ENCODE results near the gene CLASP2.

Gene CLASP2

DNA sequence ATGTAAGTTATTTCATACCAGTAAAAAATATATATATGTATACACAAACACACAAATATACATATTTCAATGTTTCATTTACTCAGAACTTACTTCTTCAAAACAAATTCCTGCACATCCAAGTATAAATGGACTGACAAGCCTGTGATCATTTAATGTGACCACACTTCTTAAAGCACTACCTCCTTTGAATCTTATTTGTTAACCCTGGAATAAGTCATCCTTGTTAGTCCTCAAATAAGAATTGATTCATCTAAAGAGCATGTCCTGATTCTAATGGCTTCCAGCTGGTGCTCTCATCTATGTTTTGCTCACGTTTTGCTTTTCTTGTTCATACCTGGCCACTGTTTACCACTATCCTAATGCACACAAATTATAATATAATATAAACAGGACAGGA, 173.9 kb downstream of the CLASP2 start:
- Histone ChIP-seq H4K20me1 (ENCODE audit: insufficient read depth, low read length) (no peaks in the 10 kb centered on the region), H3K4me1 (ENCODE audit: insufficient read depth, low read length) (no peaks in the 10 kb centered on the region), H3K27me3 (ENCODE audit: insufficient read depth, low read length, poor library complexity) (no peaks in the 10 kb centered on the region), H3K9ac (ENCODE audit: low read depth, low read length) (no peak overlapping the region), H3K9me3 (ENCODE audit: insufficient read depth, low read length, severe bottlenecking) (peaks cover 7% of the 10 kb centered on the region), H3K36me3 (ENCODE audit: insufficient read depth, low read length) (peaks cover 30% of the 10 kb centered on the region), H3K27ac (ENCODE audit: low read length) (no peak overlapping the region), H3K79me2 (ENCODE audit: insufficient read depth, low read length) (no peaks in the 10 kb centered on the region), H2AFZ (ENCODE audit: low read depth, low read length) (no peak overlapping the region), H3K4me2 (ENCODE audit: insufficient read depth, low read length) (no peak overlapping the region), H3K4me3 (ENCODE audit: low read depth in 1 of 2, low read length in 2 of 2) (no peak overlapping the region)
- no peak for ATAC-seq (ENCODE audit: insufficient read depth, low read depth)
- DNase-seq = no peak
- no peak for TF ChIP-seq EZH2 (IDR thresholded peaks at IDR 0.05; ENCODE audit: borderline replicate concordance, low read depth, low read length, severe bottlenecking)
- TF ChIP-seq, protein P1, sequence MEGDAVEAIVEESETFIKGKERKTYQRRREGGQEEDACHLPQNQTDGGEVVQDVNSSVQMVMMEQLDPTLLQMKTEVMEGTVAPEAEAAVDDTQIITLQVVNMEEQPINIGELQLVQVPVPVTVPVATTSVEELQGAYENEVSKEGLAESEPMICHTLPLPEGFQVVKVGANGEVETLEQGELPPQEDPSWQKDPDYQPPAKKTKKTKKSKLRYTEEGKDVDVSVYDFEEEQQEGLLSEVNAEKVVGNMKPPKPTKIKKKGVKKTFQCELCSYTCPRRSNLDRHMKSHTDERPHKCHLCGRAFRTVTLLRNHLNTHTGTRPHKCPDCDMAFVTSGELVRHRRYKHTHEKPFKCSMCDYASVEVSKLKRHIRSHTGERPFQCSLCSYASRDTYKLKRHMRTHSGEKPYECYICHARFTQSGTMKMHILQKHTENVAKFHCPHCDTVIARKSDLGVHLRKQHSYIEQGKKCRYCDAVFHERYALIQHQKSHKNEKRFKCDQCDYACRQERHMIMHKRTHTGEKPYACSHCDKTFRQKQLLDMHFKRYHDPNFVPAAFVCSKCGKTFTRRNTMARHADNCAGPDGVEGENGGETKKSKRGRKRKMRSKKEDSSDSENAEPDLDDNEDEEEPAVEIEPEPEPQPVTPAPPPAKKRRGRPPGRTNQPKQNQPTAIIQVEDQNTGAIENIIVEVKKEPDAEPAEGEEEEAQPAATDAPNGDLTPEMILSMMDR (IDR thresholded peaks at IDR 0.05; ENCODE audit: borderline replicate concordance, extremely low read depth, low read length, poor library complexity, severe bottlenecking) = no peak

GRCh38 chr3:33543601-33544000, 174.5 kb downstream of the CLASP2 start:
- Histone ChIP-seq H3K9ac (ENCODE audit: low read depth, low read length) (no peak overlapping the region), H3K9me3 (ENCODE audit: insufficient read depth, low read length, severe bottlenecking) (peaks cover 3% of the 10 kb centered on the region), H3K4me1 (ENCODE audit: insufficient read depth, low read length) (no peaks in the 10 kb centered on the region), H3K27ac (ENCODE audit: low read length) (no peak overlapping the region), H3K4me2 (ENCODE audit: insufficient read depth, low read length) (no peak overlapping the region), H3K4me3 (ENCODE audit: low read depth in 1 of 2, low read length in 2 of 2) (no peak overlapping the region), H3K36me3 (ENCODE audit: insufficient read depth, low read length) (peaks cover 25% of the 10 kb centered on the region), H3K27me3 (ENCODE audit: insufficient read depth, low read length, poor library complexity) (no peaks in the 10 kb centered on the region), H2AFZ (ENCODE audit: low read depth, low read length) (no peak overlapping the region), H3K79me2 (ENCODE audit: insufficient read depth, low read length) (no peaks in the 10 kb centered on the region), H4K20me1 (ENCODE audit: insufficient read depth, low read length) (no peaks in the 10 kb centered on the region)
- ATAC-seq (ENCODE audit: insufficient read depth, low read depth) (no peak), DNase-seq (no peak)
- TF ChIP-seq, protein P1 (IDR thresholded peaks at IDR 0.05; ENCODE audit: borderline replicate concordance, extremely low read depth, low read length, poor library complexity, severe bottlenecking) = no peak
- TF ChIP-seq EZH2 (IDR thresholded peaks at IDR 0.05; ENCODE audit: borderline replicate concordance, low read depth, low read length, severe bottlenecking) = no peak

DNA sequence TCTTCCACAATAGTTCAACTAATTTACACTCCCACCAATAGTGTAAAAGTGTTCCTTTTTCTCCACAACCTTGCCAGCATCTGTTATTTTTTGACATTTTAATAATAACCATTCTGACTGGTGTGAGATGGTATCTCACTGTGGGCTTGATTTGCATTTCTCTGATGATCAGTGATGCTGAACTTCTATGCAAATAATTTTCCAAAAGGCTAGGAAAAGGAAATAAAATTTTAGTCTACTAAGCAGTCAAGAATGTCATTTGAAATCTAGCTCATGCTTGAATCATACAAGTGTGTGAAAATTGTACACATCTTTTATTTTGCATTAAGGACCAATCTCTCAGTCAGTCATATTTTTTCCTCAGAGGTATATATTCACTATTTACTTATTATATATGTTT, 176.1 kb downstream of the CLASP2 start:
- no peak for TF ChIP-seq EZH2 (IDR thresholded peaks at IDR 0.05; ENCODE audit: borderline replicate concordance, low read depth, low read length, severe bottlenecking)
- TF ChIP-seq, protein P1 (IDR thresholded peaks at IDR 0.05; ENCODE audit: borderline replicate concordance, extremely low read depth, low read length, poor library complexity, severe bottlenecking) = no peak
- Histone ChIP-seq H3K4me3 (ENCODE audit: low read depth in 1 of 2, low read length in 2 of 2) (no peak overlapping the region), H3K4me2 (ENCODE audit: insufficient read depth, low read length) (no peak overlapping the region), H3K4me1 (ENCODE audit: insufficient read depth, low read length) (no peaks in the 10 kb centered on the region), H3K9me3 (ENCODE audit: insufficient read depth, low read length, severe bottlenecking) (no peaks in the 10 kb centered on the region), H3K9ac (ENCODE audit: low read depth, low read length) (no peak overlapping the region), H3K27me3 (ENCODE audit: insufficient read depth, low read length, poor library complexity) (no peaks in the 10 kb centered on the region), H4K20me1 (ENCODE audit: insufficient read depth, low read length) (no peaks in the 10 kb centered on the region), H2AFZ (ENCODE audit: low read depth, low read length) (no peak overlapping the region), H3K36me3 (ENCODE audit: insufficient read depth, low read length) (peaks cover 27% of the 10 kb centered on the region), H3K79me2 (ENCODE audit: insufficient read depth, low read length) (no peaks in the 10 kb centered on the region), H3K27ac (ENCODE audit: low read length) (no peak overlapping the region)
- ATAC-seq (ENCODE audit: insufficient read depth, low read depth) (no peak), DNase-seq (no peak)

Data from DND-41 (cell line).